HG03139 (cell line): Measurements from ENCODE around the gene HUNK.
"Not testable (repeated sequence)": the region's sequence is repeated elsewhere in the genome, so short reads cannot be mapped to it uniquely, and the experiment has no call there.

ENCODE experiments used
- ATAC-seq: cut with Tn5 transposase; IDR thresholded peaks from one replicate; pipeline ENCODE4 v1.9.1; 2021; ENCODE audit not compliant: unreplicated experiment

Gene HUNK

DNA sequence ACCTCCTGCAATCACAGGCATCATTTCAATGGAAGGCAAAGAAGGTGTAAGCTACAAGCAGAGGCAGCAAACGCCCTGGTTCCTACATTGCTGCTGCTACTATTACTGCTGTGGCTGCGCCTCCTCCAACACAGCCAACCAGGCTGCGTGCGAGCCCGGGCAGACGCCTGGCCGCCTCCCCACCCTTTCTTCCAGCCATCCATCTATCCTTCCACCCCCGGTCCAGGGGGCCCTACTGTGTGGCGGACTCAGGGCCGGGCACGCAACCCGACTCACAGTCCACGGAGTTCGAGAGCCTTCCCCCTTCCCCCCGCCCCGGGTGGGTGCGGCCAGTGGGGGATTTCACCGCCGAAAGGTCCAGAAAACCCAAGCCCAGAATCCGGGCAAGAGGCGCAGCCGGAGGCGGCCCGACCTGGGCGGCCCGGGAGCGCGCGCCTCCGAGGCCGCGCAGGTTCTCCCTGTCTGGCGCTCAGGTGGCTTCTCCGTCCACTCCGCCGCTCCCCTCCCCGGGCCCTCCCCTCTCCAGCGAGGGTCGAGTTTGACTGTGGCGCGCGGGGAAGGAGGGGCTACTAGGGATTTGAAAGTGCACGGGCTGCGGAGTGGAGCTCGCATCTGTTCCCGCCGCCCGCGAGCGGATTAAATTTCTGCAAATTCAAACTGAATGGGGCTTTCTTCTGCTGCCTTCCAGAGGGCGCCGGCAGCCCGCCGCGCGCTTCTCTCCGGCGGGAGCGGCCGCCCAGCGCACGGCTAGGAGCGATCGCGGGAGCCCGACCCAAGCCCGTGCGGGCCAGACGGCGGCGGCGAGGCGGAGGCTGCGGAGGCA is at the start of gene HUNK:
Gene HUNK (plus strand): TSS at position 569 of the 823 bp plus-strand sequence. CDS start 655 bp downstream, outside the sequence.
- no peak for ATAC-seq

DNA sequence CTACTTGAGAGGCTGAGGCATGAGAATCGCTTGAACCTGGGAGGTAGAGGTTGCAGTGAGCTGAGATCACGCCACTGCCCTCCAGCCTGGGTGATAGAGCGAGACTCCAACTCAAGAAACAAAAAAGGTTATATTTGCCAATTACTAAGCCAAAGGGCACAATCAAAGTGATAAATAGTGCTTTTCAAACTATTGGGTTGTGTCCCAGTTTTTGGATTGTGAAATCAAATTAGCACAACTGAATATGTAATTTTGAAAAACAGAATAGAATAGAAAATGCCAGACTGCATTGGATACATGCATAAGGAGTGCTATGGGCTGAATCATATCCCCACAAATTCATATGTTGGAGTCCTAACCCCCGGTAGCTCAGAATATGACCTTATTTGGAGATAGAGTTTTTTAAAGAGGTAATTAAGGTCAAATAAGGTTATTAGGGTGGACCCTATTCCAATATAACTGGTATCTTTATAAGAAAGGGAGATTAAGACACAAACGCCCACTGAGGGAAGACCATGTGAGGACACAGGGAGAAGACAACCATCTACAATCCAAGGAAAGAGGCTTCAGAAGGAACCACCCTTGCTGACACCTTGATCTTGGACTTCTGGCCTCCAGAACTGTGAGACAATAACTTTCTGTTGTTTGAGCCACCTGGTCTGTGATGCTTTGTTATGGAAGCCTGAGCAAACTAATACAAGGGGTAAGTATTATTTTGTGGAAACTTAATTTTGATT is 42.9 kb upstream of the HUNK start:
- ATAC-seq, result no peak

DNA sequence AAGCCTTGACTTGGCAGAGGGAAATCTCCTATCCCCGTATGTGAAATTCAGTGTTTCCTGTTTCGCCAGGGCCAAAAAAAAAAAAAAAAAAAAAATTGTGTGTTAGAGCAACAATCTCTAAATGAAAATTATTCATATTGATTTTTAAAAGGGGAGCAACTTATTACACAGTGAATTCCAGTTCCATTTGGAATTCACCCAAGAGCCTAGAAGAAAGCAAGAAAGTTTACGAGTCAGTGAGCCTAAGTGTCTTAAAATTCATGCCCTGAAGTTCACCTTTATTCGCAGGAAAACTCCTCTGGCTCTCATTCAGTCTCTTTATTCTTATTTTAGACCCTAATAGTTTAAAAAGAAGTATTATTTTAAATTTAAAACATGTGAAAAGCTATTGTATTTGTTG is 42.1 kb upstream of the HUNK start:
- no peak for ATAC-seq

DNA sequence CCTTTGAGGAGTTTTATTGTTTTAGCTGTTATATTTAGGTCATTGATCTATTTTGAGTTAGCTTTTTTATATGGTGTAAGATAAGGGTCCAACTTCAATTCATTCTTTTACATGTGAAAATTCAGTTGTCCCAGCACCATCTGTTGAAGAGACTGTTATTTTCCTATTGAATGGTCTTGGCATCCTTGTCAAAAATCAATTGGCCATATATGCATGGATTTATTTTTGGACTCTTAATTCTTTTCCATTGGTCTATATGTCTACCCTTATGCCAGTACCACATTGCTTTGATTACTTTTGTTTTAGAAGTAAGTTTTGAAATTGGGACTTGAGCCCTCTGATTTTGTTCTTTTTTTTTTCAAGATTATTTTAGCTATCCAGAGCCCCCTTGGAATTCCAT is 35.8 kb upstream of the HUNK start:
- no peak for ATAC-seq

DNA sequence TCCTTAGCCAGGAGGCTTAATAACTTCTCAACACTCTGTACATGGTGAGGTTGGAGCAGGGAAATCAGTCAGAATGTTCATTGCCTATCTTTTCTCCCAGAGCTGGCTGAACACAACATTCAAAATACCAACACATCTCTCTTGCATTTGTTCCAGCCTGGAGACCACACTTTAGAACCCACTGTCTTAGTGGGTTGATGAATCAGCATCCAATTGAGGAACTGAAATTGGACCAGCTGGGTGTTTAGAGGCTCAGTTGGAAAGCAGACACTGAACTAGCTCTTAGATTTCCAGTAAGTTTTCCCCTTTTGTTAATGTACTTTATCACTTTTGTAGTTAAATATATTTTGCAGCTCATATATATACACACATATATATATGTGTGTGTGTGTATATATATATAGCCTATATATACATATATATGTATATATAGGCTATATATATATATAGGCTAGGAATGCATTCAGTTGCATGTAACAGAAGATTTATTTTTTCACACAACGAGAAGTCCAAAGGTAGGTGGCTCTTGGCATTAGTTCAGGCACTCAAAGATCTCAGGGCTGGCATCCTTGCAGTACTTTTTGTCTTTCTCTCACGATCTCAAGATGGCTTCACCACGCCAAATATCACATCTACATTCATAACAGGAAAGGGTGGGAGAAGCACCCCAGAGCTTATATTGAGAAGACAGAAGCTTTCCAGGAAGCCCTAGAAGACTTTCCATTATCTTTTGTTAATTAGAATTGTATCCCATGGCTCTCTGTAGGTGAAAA is 35.0 kb upstream of the HUNK start:
- no peak for ATAC-seq

DNA sequence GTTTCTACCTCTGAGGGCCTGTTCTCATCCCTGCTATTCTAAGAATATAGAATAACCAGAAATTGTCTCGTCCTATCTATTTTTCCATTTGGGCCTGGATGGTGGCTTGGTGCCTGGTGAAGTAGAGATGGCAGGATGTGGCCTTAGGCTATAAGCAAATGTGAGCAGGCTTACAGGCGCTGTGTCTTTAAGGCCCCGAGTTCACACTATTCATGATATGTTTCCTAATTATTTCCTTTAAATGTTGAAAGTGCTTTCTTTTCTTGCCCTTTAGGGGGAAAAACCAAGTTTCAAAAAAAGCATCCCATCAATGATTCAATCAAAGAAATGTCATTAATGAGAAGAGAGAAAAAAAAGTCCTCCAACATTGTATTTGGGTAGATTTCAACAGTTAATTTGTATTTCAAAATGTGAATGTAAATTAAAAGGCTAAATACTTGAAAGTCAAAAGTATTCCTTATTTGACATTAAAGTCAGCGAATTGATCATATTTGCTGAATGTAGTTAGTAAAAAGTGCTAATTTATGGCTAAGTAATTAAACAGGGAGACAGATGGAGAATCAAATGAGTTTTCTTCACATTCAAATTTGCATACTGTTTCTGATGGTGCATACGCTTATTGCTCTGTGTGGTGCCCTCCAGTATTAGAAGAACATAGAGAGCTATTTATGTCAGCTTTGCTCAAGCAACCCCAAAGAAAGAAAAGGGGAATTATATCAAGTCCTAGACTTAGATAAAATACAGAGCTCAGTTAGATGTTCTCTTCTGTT is 34.0 kb upstream of the HUNK start:
- no peak for ATAC-seq

DNA sequence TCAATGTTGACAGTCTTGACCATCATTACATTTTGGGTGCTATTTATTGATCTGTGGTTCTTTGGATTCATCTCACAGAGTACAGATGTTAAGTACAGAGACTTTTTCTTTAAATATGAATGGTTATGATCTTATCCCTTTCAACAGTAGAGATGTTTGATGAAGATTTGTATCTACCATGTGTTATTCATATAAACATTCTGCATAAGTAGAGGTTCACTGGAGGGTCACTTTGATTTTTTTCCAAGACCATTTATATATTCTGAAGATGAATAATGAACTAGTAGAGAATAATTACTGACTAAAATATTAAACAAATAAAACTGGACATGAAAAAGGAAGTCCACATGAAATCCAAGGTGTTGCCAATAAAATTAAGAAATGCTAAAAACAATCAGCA is 28.6 kb upstream of the HUNK start:
- no peak for ATAC-seq

DNA sequence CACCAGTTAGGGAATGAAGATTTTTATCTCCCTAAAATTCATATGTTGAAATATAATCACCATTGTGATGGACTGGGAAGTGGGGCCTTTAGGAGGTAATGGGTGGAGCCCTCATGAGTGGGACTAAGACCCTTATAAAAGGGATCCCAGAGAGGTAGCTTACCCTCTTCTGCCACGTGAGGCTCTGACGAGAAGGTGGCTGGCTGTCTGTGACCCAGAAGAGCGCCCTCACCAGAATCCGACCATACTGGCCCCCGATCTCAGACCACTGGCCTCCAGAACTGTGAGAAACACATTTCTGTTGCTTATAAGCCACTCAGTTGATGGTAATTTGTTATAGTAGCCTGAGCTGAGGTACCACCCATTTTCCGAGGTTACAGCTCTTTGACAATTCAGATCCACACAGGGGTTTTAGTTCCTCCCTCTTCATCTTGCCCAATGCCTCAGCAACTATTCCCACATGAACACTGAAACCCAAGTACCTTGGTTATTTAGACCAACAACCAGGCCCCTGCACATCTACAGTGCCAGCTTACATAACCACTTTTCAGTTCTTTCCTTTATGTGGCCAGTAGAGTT is 27.6 kb upstream of the HUNK start:
- no peak for ATAC-seq

DNA sequence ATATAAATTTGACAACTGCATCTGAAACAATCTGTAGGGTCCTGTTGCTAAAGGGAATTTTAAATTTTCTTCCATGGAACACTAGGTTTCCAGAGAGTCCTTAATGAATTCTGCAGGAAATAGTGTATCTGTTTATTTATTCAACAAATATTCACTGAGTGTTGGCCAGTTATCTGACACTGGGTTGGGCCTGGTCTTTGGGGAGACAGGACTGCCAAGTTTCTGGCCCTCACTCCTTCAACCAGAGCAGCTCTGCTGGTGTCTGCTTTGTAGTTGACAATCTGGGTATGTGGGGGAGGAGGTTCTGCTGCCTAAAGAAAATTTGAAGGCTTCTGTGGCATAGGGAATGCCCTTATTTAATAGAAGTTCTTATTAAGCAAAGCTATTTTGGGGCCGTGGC is 26.1 kb upstream of the HUNK start:
- ATAC-seq, result no peak

DNA sequence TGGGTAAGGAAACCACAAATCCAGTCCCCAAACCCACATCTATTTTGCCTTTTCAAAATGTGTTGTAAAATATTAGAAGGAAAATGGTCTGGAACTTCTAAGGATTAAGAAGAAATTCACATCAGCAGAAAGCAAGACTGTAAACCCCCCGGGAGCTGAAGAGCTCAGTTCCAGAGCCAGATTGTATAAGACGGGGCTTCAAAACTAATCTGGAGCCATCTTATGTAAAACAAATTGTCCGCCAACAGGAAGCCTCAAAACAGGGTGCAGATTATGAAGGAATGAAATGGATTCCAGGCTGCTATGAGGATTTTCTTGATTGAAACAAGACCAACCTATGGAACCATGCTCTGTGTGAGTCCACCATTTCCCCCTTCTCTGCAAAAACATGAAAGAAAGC is 25.1 kb upstream of the HUNK start:
- ATAC-seq, result no peak

DNA sequence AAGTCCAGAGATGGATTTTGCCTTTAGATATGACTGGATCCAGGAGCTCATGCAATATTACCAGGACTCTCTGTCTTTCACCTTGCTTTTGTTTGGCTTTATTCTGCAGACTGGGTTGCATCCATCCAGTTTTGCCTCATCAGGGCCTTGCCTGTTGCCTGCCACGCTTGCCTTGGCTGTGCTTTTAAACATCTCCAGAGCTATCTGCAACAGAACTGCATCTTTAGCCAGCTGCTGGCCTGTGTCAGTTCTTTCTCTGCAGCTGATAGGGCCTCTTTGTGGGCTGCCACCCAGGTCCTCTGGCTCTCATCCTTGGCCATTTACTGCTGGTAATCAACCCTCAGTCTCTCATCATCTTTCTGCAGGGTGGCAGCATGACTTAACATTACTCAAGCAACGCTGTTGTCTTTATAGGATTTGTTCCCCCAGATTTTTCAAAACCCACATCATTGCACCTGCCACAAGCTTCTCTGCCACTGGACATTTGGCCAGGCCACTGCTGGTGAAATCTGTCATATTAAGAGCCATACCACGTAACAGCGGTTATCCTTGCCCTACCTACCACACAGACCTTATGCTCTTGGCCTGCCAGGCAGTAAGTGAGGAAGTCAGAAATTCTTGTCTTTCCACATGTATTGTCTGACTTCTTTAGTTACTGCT is 24.4 kb upstream of the HUNK start:
- ATAC-seq, result no peak

DNA sequence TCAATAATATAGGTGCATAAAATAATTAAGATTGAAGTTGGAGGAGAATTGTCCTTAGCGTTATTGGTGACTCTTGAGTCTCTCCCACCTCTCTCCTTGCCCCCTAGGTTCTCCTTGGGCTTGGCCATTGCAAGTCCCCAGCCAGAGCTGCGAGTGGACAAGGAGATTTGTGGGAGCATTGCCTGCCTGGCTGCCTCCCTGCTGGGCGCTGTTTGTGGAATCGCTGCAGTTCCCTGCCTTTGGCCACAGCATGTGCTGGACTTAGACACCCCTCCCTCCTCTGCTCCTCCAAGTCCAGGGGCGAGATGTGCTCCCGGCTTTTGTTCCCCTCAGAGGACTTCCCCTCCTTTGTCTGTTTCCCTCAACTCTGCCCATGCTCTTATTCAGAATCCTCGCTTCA is 21.9 kb upstream of the HUNK start:
- no peak for ATAC-seq

DNA sequence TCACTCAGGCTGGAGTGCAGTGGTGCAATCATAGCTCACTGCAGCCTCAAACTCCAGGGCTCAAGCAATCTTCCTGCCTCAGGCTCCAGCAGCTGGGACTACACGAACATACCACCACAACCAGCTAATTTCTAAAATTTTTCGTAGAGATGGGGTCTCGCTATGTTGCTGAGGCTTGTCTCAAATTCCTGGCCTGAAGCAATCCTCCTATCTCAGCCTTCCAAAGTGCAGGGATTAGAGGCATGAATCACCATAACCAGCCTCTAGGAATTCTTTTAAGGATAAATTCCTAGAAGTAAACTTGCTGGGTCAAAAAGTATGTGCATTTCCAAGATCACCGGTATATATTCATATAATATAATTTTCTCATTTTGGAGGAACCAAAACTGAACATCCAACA is 17.6 kb upstream of the HUNK start:
- ATAC-seq, result no peak

DNA sequence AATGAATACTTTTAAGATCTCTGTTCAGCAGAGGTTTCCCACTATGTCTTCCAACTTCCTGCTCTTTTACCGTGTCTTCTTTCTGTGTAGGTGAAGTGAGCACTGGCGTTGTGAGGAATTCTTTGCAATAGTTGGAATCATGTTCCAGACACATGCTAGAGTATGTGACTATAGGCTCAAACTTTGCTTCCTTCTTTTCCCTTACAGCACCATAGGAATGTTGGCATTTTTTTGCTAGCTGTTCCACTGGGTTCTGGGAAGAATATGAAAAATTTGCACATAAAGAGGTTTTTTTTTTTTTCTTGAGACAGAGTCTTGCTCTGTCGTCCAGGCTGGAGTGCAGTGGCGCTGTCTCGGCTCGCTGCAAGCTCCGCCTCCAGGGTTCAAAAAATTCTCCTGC is 15.7 kb upstream of the HUNK start:
- ATAC-seq, result no peak

DNA sequence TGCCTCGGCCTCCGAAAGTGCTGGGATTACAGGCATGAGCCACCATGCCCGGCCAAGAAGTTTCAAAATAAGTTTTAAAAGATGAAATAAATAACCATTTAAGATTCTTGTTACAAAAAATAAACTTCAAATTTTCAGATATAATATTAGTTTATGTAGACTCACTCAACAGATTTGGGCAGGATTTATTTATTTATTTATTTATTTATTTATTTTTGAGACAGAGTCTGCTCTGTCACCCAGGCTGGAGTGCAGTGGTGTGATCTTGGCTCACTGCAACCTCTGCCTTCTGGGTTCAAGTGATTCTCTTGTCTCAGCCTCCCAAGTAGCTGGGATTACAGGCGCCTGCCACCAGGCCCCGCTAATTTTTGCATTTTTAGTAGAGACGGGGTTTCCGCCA is 15.2 kb upstream of the HUNK start:
- ATAC-seq, result not testable (repeated sequence)

DNA sequence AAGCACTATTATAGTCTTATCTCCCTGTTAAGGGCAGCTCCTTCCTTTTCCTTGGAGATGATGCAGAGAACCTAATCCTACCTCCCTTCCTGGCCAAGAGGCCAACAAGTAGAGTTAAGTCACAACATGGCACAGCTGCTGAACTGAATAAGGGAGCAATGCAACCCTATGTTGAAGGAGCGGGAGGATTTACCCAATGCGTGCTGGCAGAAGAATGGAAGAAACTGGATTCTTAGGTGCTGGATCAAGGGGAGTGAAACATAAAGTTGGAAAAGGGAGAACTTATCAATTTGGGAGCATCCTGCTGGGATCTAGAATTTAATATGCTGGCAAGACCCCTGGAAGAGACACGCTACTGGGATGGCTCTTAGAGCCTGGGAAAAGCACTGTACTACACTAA is 12.0 kb upstream of the HUNK start:
- no peak for ATAC-seq

DNA sequence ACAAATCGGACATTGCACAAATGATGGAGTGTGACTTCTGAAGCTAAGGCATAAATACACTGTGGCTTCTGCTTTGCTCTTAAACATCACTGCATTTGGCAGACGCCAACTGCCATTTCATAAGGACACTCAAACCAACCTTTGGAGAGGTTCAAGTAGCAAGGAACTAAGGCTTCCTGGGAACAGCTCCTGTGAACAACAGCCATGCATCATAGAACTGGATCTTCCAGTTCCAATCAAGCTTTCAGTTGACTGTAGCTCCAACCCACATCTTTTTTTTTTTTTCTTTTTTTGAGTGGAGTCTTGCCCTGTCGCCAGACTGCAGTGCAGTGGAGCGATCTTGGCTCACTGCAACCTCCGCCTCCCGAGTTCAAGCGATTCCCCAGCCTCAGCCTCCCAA is 10.7 kb upstream of the HUNK start:
- no peak for ATAC-seq

DNA sequence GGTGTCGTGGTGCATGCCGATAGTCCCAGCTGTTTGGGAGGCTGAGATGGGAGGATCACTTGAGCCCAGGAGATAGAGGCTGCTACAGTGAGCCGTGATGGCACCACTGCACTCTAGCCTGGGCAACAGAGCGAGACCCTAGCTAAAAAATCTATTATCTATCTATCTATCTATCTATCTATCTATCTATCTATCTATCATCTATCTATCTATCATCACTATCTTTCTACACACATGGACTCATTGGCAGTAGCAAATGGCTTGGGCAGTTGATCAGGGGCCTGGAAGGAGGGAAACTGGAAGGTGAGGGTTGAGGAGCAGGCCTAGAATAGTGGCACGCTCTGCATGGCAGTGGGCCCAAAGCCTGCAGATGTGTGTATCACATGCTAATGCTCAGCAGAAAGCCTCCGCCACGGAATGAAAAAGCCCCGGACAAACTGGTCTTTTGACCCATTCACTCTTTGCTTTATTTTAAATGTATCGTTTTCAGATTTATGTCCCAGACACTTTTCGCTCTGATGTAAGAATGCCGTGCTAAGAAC is 7.3 kb upstream of the HUNK start:
- ATAC-seq, result no peak

DNA sequence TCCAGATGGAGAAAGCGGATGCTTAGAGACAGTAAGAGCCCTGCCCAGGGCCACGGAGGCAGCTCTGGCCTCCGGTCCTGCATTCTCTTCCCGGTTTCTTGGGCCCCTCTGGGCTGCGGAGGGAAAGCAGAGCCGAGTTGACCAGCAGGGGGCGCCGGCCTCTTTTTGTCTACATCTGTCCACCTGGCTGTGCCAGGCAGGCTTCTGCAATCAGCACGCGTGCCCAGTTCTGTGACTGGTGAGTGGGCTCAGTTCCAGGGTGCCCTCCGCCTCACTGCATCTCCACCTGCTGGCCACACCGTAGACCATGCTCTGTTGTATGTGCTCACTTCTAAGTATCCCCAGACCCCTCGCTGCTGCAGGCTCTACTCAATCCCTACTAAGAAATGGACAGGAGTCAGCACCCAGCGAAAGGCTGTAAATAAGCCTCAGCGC is 6.7 kb upstream of the HUNK start:
- no peak for ATAC-seq

DNA sequence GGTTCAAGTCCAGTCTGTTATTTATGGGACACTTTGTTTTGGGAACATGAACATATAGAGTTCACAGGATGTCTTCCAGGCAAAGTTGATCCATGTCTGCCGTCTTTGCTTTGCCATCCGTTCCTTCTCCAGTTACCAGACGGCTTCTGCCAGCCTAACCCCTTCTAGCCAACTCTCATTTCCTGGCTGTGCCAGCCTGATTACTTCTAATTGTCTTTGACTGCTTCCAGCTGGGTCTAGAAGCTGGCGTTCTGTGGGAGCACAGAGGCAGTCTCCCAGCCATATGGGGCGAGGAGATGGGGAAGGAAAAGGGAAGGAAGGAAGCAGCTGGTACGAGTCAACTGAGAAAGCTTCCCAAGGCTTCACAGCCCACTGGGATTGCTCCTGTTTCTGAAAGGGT is 3.1 kb upstream of the HUNK start:
- ATAC-seq, result no peak
